Testis (tissue), 3 donors: ENCODE data around the gene ARHGEF3. TPM values are rescaled to one million over a fixed set of nuclear protein-coding genes. Genes with fewer than 3 reads are reported as not detected.
A peak's percentile ranks its signal among the peaks of the same experiment; 100 is the strongest.

Experiments used
- DNase-seq: peaks from one replicate; pipeline ENCODE4 v3.0.0-alpha.2; 2019
- H3K27ac ChIP-seq, 2 donors: fragments of 200-600 bp; sonication (generic); one replicate each; pipeline ENCODE4 v1.5.1; 2019
- H3K27me3 ChIP-seq: fragments of 200-600 bp; sonication (generic); one replicate; pipeline ENCODE4 v1.5.1; 2019
- H3K36me3 ChIP-seq: fragments of 200-600 bp; sonication (generic); one replicate; pipeline ENCODE4 v1.5.1; 2017; ENCODE audit warnings: low read depth; ENCODE audit errors: missing control alignments
- H3K4me1 ChIP-seq: fragments of 200-600 bp; sonication (generic); one replicate; pipeline ENCODE4 v1.5.1; 2019
- H3K4me3 ChIP-seq, 2 donors: fragments of 200-600 bp; sonication (generic); one replicate each; pipeline ENCODE4 v1.5.1; 2017 to 2019
- H3K9me3 ChIP-seq: fragments of 200-600 bp; sonication (generic); one replicate; pipeline ENCODE4 v1.5.1; 2017
- CTCF ChIP-seq, 3 experiments: fragments of 450-650 bp in 2 of 3; fragments of 200-600 bp in 1 of 3; sonication (generic) in 1 of 3; IDR thresholded peaks; one replicate each; pipeline ENCODE4 v1.5.1; 2016 to 2019; ENCODE audit warnings: antibody characterized with exemption in 3 of 3, mild to moderate bottlenecking in 2 of 3, moderate library complexity in 1 of 3
- POLR2A ChIP-seq: fragments of 450-650 bp; IDR thresholded peaks from one replicate; pipeline ENCODE4 v1.6.1; 2017; ENCODE audit warnings: antibody characterized with exemption, mild to moderate bottlenecking, moderate library complexity
- WGBS, 2 donors: methylation state at CpG; one replicate each; pipeline ENCODE4 v1.1.5; 2018; 5-methylcytosine and 5-hydroxymethylcytosine counted together
- intact Hi-C: fragments of 100-400 bp; cut with DNase I; formaldehyde crosslinking; loops from one replicate; pipeline ENCODE4 v1.15.1; 2023; ENCODE audit warnings: low total_unique reads
- polyA plus RNA-seq: library from polyadenylated mRNA; stranded (reverse); fragments of 350-450 nt; fragmentation: Illumina TruSeq; extraction: RNeasy Lipid Tissue Mini Kit (QIAGEN cat#74804); gene quantifications from one replicate; pipeline ENCODE4 v1.2.3, GENCODE V29; 2014; ENCODE audit warnings: low read depth, low replicate concordance; ENCODE audit not compliant: insufficient read depth
- total RNA-seq, 2 donors: library from RNA; depleted of rRNA; stranded (reverse); fragments of >200 nt; gene quantifications; one replicate each; pipeline ENCODE4 v1.2.3, GENCODE V29; 2016

ARHGEF3 gene
- total and polyA plus RNA-seq, 3 donors from 2014 or later = 43.1 to 72.2 (median 55.1) TPM

- Histone ChIP-seq H3K4me3 (peak overlapping the region in 1 of 2 donors; percentile 0), H3K36me3 (no peaks in the 10 kb centered on the region), H3K27me3 (no peaks in the 10 kb centered on the region), H3K9me3 (no peaks in the 10 kb centered on the region), H3K27ac (peak overlapping the region in 1 of 2 donors; percentile 34), H3K4me1 (peaks cover 11% of the 10 kb centered on the region)
- DNase-seq = no peak
- WGBS, 2 donors = 72 to 79% methylated on average over 7 of the region's 7 CpGs
- TF ChIP-seq POLR2A (no peak), CTCF (IDR thresholded peaks at IDR 0.05) (no peak)
- intact Hi-C loops = loop anchor here (10.0 kb wide), 1 partner anchor 90 kb away; no protein-coding TSS in a partner anchor
These were observed 6.5 kb downstream of the ARHGEF3 start for GRCh38 chr3:56795097-56795828.

- peaks cover 27% of the 10 kb centered on the region for H3K4me1 ChIP-seq
- peak; percentile 45 for DNase-seq
These were observed 9.6 kb downstream of the ARHGEF3 start for GRCh38 chr3:56792193-56792592.

GRCh38 chr3:56790016-56790821 lies 11.5 kb downstream of the ARHGEF3 start:
- Histone ChIP-seq H3K4me1 (peaks cover 46% of the 10 kb centered on the region), H3K9me3 (no peaks in the 10 kb centered on the region), H3K27me3 (no peaks in the 10 kb centered on the region), H3K27ac (peak overlapping the region in 1 of 2 donors; percentile 61), H3K4me3 (no peak overlapping the region), H3K36me3 (no peaks in the 10 kb centered on the region)
- TF ChIP-seq POLR2A (no peak), CTCF (IDR thresholded peaks at IDR 0.05) (no peak)
- intact Hi-C loops = loop anchor here (10.0 kb wide), 1 partner anchor 85 kb away; no protein-coding TSS in a partner anchor
- no peak for DNase-seq
- WGBS, 2 donors = 71 to 80% methylated on average over 6 of the region's 6 CpGs

More at GRCh38 chr3:56792193-56792592, 9.6 kb downstream of the ARHGEF3 start:
- TF ChIP-seq CTCF (IDR thresholded peaks at IDR 0.05) (no peak), POLR2A (no peak)
- Histone ChIP-seq H3K36me3 (no peaks in the 10 kb centered on the region), H3K27me3 (no peaks in the 10 kb centered on the region), H3K4me3 (no peak overlapping the region), H3K9me3 (no peaks in the 10 kb centered on the region), H3K27ac (no peak overlapping the region)
- intact Hi-C loops = loop anchor here (10.0 kb wide), 1 partner anchor 87 kb away; no protein-coding TSS in a partner anchor
- WGBS, 2 donors = 67 to 77% methylated on average over 1 of the region's 1 CpG

GRCh38 chr3:56789076-56789475 lies 12.7 kb downstream of the ARHGEF3 start:
- intact Hi-C loops = no loop called here
- TF ChIP-seq CTCF (IDR thresholded peaks at IDR 0.05) (no peak), POLR2A (no peak)
- Histone ChIP-seq H3K4me1 (peaks cover 58% of the 10 kb centered on the region), H3K36me3 (no peaks in the 10 kb centered on the region), H3K9me3 (no peaks in the 10 kb centered on the region), H3K27ac (no peak overlapping the region), H3K27me3 (no peaks in the 10 kb centered on the region), H3K4me3 (no peak overlapping the region)
- no peak for DNase-seq
- 62 to 63% methylated on average over 3 of the region's 3 CpGs for WGBS, 2 donors
